ENCODE measurements around the gene PDE10A. TPM values are rescaled to one million over a fixed set of nuclear protein-coding genes. Genes with fewer than 3 reads are reported as not detected.

The PDE10A gene
- total and polyA plus RNA-seq, 2 of the 13 experiments (the other 11 are each of a cell fraction or from before 2014, with no cell fraction given): not detected

- H3K4me3 ChIP-seq (replicated peaks in 1 of 3; ENCODE audit: insufficient read depth in 1 of 3, low read depth in 2 of 3, low read length in 3 of 3): no peak overlapping the region
- ATAC-seq (no peak), DNase-seq (ENCODE audit: low spot score) (no peak), FAIRE-seq (no peak)
- no peak overlapping the region for H3K27ac ChIP-seq (ENCODE audit: extremely low read length, insufficient read depth, low read length)
- H4K20me1 ChIP-seq (ENCODE audit: insufficient read depth, low read length): no peaks in the 10 kb centered on the region
- H3K36me3 ChIP-seq (replicated peaks in 1 of 2; ENCODE audit: control insufficient read depth in 1 of 2, insufficient read depth in 2 of 2, low read length in 2 of 2): no peaks in the 10 kb centered on the region
- no peaks in the 10 kb centered on the region for H3K9me3 ChIP-seq (ENCODE audit: low read length)
- no peak overlapping the region for H2AFZ ChIP-seq (ENCODE audit: low read length)
- 1% methylated on average over 3 of the region's 3 CpGs for WGBS (ENCODE audit: low lambda C conversion rate)
- BruUV-seq (replicated peaks): no TSS peak
- no peak overlapping the region for H3K9ac ChIP-seq (ENCODE audit: insufficient read depth, low read depth, low read length)
- no peaks in the 10 kb centered on the region for H3K4me1 ChIP-seq (ENCODE audit: insufficient read depth, low read length)
- intact Hi-C loops (cut with micrococcal nuclease; ENCODE audit: unreplicated experiment): no loop called here
- ChIA-PET CTCF (ENCODE audit: low intra/inter-chr PET ratio, low total read pairs) (no interaction called here), POLR2A (no interaction called here)
- H3K27me3 ChIP-seq (ENCODE audit: control insufficient read depth in 1 of 2, insufficient read depth in 2 of 2, low read length in 2 of 2): peaks cover 0 to 12% of the 10 kb centered on the region in 2 experiments; a peak in 1 of 5 replicates
- in situ Hi-C loops (cut with HindIII; ENCODE audit: extremely low pct_ligation_motif_present, low pct_unique_long_range_greater_than_20kb): no loop called here
- no peaks in the 10 kb centered on the region for H3K79me2 ChIP-seq (ENCODE audit: insufficient read depth, low read length)
- no peak for TF ChIP-seq ZNF335 (CRISPR knock-in tag; IDR thresholded peaks at IDR 0.05)
- TF ChIP-seq ZSCAN12 (CRISPR knock-in tag; IDR thresholded peaks at IDR 0.05): no peak
- no peak for TF ChIP-seq SCMH1 (CRISPR knock-in tag; IDR thresholded peaks at IDR 0.05; ENCODE audit: borderline replicate concordance)
- TF ChIP-seq ZNF710 (CRISPR knock-in tag; IDR thresholded peaks at IDR 0.05; ENCODE audit: borderline replicate concordance): no peak
- TF ChIP-seq, protein P1, sequence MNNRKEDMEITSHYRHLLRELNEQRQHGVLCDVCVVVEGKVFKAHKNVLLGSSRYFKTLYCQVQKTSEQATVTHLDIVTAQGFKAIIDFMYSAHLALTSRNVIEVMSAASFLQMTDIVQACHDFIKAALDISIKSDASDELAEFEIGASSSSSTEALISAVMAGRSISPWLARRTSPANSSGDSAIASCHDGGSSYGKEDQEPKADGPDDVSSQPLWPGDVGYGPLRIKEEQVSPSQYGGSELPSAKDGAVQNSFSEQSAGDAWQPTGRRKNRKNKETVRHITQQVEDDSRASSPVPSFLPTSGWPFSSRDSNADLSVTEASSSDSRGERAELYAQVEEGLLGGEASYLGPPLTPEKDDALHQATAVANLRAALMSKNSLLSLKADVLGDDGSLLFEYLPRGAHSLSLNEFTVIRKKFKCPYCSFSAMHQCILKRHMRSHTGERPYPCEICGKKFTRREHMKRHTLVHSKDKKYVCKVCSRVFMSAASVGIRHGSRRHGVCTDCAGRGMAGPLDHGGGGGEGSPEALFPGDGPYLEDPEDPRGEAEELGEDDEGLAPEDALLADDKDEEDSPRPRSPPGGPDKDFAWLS (CRISPR knock-in tag; IDR thresholded peaks at IDR 0.05; ENCODE audit: borderline replicate concordance): no peak
- TF ChIP-seq MBD4 (IDR thresholded peaks at IDR 0.05; ENCODE audit: borderline replicate concordance, low read length): no peak
- TF ChIP-seq RFXANK (CRISPR knock-in tag; IDR thresholded peaks at IDR 0.05): no peak
- no peak for TF ChIP-seq SNAPC5 (CRISPR knock-in tag; IDR thresholded peaks at IDR 0.05; ENCODE audit: borderline replicate concordance)
- TF ChIP-seq RNF2 (conservative IDR thresholded peaks at IDR 0.05; ENCODE audit: low read depth): no peak
- no peak for TF ChIP-seq PAF1 (CRISPR knock-in tag; IDR thresholded peaks at IDR 0.05)
- TF ChIP-seq IRF1 (CRISPR knock-in tag; IDR thresholded peaks at IDR 0.05; ENCODE audit: low read depth): no peak
- H3K4me2 ChIP-seq (ENCODE audit: low read depth, low read length): no peak overlapping the region
These were observed 63.9 kb downstream of the PDE10A start for GRCh38 chr6:165599121-165599520.

Measured in HepG2 (cell line).